HG02759 (cell line): ENCODE measurements around the gene PHEX.
A peak's percentile ranks its signal among the peaks of the same experiment; 100 is the strongest.

Source experiments
- ATAC-seq: cut with Tn5 transposase; IDR thresholded peaks from one replicate; pipeline ENCODE4 v1.9.1; 2021; ENCODE audit warnings: mild to moderate bottlenecking, moderate library complexity; ENCODE audit not compliant: unreplicated experiment

PHEX gene

DNA sequence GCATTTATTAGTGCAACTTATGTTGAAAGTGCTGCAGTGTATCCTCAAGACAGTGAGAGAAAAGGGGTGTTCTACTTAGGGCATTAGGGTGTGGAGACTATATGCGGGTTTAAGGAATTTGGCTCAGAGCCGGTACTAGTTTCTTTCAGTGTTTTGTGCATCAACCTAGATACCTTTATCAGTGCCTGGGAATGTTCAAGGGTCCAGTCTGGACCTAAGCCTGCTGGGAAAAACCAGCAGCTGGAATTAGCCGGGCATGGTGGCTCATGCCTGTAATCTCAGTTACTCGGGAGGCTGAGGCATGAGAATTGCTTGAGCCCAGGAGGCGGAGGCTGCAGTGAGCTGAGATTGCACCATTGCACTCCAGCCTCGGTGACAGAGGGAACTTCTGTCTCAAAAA, 7.4 kb downstream of the PHEX start:
- ATAC-seq: no peak

GRCh38 chrX:22040184-22040583, 8.1 kb downstream of the PHEX start:
- no peak for ATAC-seq

GRCh38 chrX:22041907-22042530, 9.9 kb downstream of the PHEX start:
- ATAC-seq: no peak

- ATAC-seq: no peak
Measured at GRCh38 chrX:22043872-22044271, 11.7 kb downstream of the PHEX start.

DNA sequence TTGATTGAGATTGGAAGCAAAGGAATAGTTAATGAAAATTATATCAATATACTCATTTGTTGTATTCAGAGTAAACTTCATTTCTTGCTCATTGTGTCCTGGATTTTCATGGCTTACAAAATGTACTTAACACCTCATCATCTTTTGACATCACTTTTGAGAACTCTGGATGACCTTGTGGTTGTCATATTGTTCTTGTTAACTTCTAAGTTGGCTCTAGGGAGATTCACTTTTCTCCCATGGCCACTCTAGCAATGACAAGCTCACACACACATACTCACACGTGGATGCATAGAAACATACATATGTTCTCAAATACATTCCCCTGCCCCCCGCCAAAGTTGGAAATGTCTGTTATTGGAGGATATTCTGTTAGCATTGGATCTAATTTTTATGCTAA, 15.3 kb downstream of the PHEX start:
- ATAC-seq: no peak

DNA sequence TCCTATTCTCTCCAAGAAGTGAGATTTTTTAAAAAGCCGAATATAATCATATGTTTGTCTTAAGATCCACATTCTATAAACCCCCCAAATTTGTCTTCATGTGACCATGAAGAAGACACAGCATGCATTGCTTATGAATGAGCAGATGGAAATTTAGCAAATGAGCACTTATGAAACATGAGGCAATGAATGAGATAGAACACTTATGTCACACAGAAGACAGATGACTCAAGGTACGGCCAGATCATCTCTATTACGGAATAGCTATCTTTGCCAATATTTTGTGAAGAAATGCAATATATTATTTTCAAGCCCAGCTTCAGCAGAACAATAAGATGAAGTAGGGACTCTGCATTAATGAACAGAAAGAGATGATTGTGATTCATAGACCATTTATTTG, 21.4 kb downstream of the PHEX start:
- ATAC-seq: no peak

GRCh38 chrX:22056235-22056634, 24.1 kb downstream of the PHEX start:
- no peak for ATAC-seq

DNA sequence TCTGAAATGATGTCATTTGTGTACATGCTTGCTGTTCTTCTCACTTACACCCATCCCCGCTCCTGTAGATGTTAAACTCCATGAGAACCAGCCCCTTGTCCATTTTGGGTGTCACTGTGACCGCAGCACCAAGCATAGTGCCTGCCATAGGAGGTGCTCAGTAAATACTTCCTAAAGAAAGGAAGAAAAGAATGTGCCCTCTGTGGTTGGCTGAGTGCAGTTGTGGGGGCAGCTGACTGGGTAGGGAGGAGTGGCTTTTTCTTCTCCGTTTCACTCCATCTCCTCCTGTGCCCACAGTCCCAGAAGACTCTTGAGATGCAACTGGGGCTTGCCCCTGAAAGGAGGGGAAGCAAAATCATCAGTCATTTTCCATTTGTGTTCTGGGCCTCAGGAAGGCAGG, 25.5 kb downstream of the PHEX start:
- peak; percentile 41 for ATAC-seq

- no peak for ATAC-seq
Measured at GRCh38 chrX:22059775-22060174, 27.6 kb downstream of the PHEX start.

- peak; percentile 50 for ATAC-seq
Measured at GRCh38 chrX:22060415-22061280, 28.5 kb downstream of the PHEX start.

- ATAC-seq: peak; percentile 89
Measured at GRCh38 chrX:22063284-22063683, 31.2 kb downstream of the PHEX start.

DNA sequence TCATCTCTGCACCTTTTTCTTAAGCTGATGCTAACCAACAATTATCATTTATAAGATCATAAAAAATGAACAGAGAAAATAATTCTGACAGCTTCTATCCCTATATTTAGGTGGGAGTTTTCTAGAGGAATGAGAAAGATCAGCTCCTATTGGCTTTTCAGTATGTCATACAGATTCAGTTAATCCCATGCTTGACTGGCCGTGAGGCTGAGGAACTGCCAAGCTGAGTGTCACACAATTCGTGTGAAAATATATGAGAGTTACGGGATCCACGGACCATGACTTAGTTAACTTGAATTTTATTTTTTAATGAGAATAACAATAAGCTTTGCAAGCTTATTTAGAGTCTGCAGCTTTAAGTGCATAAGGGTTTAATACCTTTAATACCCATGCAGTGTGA, 37.5 kb downstream of the PHEX start:
- no peak for ATAC-seq

GRCh38 chrX:22073928-22074327, 41.8 kb downstream of the PHEX start:
- no peak for ATAC-seq

DNA sequence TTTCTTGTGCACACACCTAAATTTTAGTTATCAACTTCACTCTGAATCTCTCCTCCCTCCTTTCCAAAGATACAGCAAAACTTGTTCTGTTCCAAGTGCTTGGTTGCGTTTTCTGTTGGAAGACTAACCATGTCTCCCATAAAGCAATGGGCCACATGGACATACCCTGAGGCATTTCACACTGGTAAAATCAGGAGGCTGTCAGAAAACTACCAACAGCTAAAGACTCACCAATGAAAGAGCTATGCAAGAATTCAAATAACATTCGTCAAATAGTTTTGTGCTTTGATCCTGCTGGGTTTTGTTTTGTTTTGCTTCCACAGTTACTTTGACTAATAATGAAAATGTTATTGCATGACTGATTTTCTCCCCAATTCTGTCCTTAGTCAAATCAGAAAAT, 46.0 kb downstream of the PHEX start:
- no peak for ATAC-seq

- ATAC-seq: peak; percentile 79
Measured at GRCh38 chrX:22081475-22082092, 49.5 kb downstream of the PHEX start.

- ATAC-seq: no peak
Measured at GRCh38 chrX:22086003-22086402, 53.9 kb downstream of the PHEX start.

- no peak for ATAC-seq
Measured at GRCh38 chrX:22087011-22087557, 55.0 kb downstream of the PHEX start.

DNA sequence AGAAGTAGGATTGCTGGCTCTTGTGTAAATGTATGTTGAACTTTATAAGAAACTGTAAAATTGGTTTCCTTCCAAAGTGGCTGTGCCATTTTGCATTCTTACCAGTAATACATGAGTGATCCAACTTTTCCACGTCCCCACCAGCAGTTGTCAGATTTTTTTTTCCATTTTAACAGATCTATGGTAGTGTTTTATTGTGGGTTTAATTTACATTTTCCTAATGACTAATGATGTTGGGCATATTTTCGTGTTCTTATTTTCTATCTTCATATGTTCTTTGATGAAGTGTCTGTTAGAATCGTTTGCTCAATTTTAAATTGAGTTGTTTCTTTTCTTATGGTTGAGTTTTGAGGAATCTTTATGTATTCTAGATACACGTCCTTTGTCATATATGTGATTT, 56.2 kb downstream of the PHEX start:
- ATAC-seq: no peak

- ATAC-seq: no peak
Measured at GRCh38 chrX:22090181-22090580, 58.1 kb downstream of the PHEX start.

- ATAC-seq: no peak
Measured at GRCh38 chrX:22093550-22093949, 61.4 kb downstream of the PHEX start.

DNA sequence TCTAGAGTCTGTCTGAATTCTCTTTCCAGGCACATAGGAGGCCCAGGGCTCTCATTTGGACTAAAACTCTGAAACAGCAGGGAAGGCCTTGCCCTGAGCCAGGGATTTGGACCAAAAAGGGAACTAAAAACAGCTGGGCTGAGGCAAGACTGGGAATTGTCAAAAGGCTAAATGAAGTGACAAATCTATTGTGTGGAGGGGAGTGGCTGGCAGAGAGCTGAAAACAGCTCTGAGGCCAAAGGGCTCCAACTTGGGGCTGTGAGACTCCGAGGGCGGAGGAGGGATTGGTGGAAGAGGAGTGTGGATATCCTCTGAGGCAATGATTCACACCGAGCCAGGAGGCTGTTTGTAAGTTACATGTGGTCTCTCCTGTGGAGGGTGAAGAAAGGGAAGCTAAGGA, 63.2 kb downstream of the PHEX start:
- ATAC-seq: no peak

DNA sequence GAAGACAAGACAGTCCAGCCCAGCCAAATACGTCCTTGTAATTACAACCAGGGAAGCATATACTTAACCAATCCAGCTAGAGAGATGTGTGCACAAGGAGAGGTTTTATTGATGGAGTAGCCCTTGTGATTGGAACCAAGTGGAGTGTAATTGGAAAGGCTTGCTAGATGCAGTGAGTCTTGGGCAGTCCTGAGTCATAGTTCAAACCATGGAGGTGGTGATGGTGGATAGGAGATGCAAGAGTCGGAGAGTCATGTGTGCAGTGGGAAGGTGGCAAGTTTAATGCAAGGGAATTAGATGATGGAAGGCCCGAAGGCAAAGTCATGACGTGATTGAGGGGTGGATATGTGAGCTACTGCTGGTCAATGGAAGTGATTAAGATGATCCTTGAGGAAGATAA, 63.7 kb downstream of the PHEX start:
- ATAC-seq: no peak
